Memory B cell (primary cell): Measurements from ENCODE around the gene ARHGAP24.

Source experiments
- ATAC-seq: fragments of 150-1000 bp; cut with Tn5 transposase; 2 replicates; pipeline ENCODE4 v1.10.0; 2021; ENCODE audit warnings: low read depth, mild to moderate bottlenecking, moderate library complexity
- DNase-seq, 2 donors: peaks; one replicate each; pipeline ENCODE4 v3.0.0; 2022; ENCODE audit warnings: low spot score in 2 of 2
- H3K27ac Mint-ChIP-seq: one replicate; pipeline ENCODE4 v1.8.0; 2022; ENCODE audit warnings: mild to moderate bottlenecking, moderate library complexity, mixed read lengths
- H3K27me3 Mint-ChIP-seq: one replicate; pipeline ENCODE4 v1.8.0; 2022; ENCODE audit warnings: mixed read lengths
- H3K36me3 Mint-ChIP-seq: one replicate; pipeline ENCODE4 v1.8.0; 2022; ENCODE audit warnings: mild to moderate bottlenecking, mixed read lengths
- H3K4me1 Mint-ChIP-seq: one replicate; pipeline ENCODE4 v1.8.0; 2022; ENCODE audit warnings: mixed read lengths
- H3K4me3 Mint-ChIP-seq: one replicate; pipeline ENCODE4 v1.8.0; 2022; ENCODE audit warnings: mild to moderate bottlenecking, moderate library complexity, mixed read lengths
- H3K9me3 Mint-ChIP-seq: one replicate; pipeline ENCODE4 v1.8.0; 2022; ENCODE audit warnings: mixed read lengths

The ARHGAP24 gene

GRCh38 chr4:86032476-86033022 is 557.6 kb downstream of the ARHGAP24 start:
- H3K36me3 Mint-ChIP-seq, result no peaks in the 10 kb centered on the region
- no peak overlapping the region for H3K27ac Mint-ChIP-seq
- peaks cover 3% of the 10 kb centered on the region for H3K4me1 Mint-ChIP-seq
- DNase-seq, result no peak
- ATAC-seq, result no peak
- no peak overlapping the region for H3K4me3 Mint-ChIP-seq
- H3K27me3 Mint-ChIP-seq, result peaks cover 18% of the 10 kb centered on the region
- H3K9me3 Mint-ChIP-seq, result no peaks in the 10 kb centered on the region

DNA sequence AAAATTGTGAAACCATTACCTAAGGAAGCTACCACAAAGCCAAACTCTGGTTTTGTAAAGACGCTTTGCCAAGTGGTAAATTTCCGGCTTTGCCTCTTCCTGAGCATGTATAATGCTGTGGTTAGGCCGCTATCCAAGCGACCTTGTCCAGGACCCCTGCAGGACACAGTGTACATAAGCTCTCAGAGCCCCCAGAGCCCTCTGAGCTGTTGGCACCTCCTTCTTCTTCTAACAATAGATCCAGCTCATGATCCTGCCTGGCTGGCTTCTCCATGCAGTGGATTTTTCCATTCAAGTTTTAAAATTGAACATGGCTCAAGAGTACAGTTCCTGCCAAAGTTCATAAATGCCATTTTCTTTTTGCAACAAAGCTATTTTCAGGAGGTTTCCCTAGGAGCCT is 558.2 kb downstream of the ARHGAP24 start:
- Mint-ChIP-seq H3K27ac (no peak overlapping the region), H3K27me3 (peaks cover 18% of the 10 kb centered on the region), H3K36me3 (no peaks in the 10 kb centered on the region), H3K4me3 (no peak overlapping the region), H3K9me3 (no peaks in the 10 kb centered on the region), H3K4me1 (peaks cover 3% of the 10 kb centered on the region)
- no peak for ATAC-seq
- no peak for DNase-seq

GRCh38 chr4:86034616-86035015 is 559.7 kb downstream of the ARHGAP24 start:
- Mint-ChIP-seq H3K9me3 (no peaks in the 10 kb centered on the region), H3K36me3 (no peaks in the 10 kb centered on the region), H3K4me3 (no peak overlapping the region), H3K27me3 (peaks cover 18% of the 10 kb centered on the region), H3K27ac (no peak overlapping the region), H3K4me1 (peaks cover 3% of the 10 kb centered on the region)
- no peak for ATAC-seq
- no peak for DNase-seq

- DNase-seq (no peak), ATAC-seq (no peak)
- Mint-ChIP-seq H3K9me3 (no peaks in the 10 kb centered on the region), H3K4me3 (no peak overlapping the region), H3K36me3 (no peaks in the 10 kb centered on the region), H3K27ac (no peak overlapping the region), H3K4me1 (no peaks in the 10 kb centered on the region), H3K27me3 (peaks cover 14% of the 10 kb centered on the region)
Observed at GRCh38 chr4:86035688-86036087, 560.7 kb downstream of the ARHGAP24 start.

DNA sequence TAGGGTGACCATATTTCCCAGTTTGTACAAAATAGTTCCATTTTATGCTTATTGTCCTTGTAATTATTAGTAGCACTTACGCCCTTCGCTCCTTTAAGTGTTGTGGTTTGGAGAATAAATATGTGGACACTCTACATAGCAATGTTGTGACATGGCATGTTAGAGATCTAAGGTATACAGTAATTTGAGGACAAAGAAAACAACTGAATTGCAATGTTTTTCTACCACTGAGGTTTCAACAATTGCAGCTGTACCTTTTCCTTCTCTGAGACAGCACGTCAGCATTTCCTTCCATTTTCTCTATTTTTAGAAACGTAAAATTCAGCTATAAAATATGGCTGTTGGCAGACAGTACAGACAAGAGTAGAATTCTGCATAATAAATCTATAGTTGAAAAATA is 561.8 kb downstream of the ARHGAP24 start:
- Mint-ChIP-seq H3K4me3 (no peak overlapping the region), H3K4me1 (no peaks in the 10 kb centered on the region), H3K27ac (no peak overlapping the region), H3K36me3 (no peaks in the 10 kb centered on the region), H3K27me3 (peaks cover 12% of the 10 kb centered on the region), H3K9me3 (no peaks in the 10 kb centered on the region)
- ATAC-seq (no peak), DNase-seq (no peak)

- Mint-ChIP-seq H3K27me3 (peaks cover 9% of the 10 kb centered on the region), H3K4me1 (no peaks in the 10 kb centered on the region), H3K36me3 (no peaks in the 10 kb centered on the region), H3K27ac (no peak overlapping the region), H3K4me3 (no peak overlapping the region), H3K9me3 (no peaks in the 10 kb centered on the region)
- no peak for ATAC-seq
- no peak for DNase-seq
Observed at GRCh38 chr4:86038037-86038436, 563.1 kb downstream of the ARHGAP24 start.

GRCh38 chr4:86043755-86044592 is 569.0 kb downstream of the ARHGAP24 start:
- H3K36me3 Mint-ChIP-seq, result no peaks in the 10 kb centered on the region
- H3K4me3 Mint-ChIP-seq, result no peak overlapping the region
- H3K4me1 Mint-ChIP-seq, result peaks cover 2% of the 10 kb centered on the region
- H3K27ac Mint-ChIP-seq, result no peak overlapping the region
- peaks cover 2% of the 10 kb centered on the region for H3K27me3 Mint-ChIP-seq
- peak; percentile 45 to 50 for DNase-seq
- H3K9me3 Mint-ChIP-seq, result no peaks in the 10 kb centered on the region
- peak; percentile 64 for ATAC-seq

- peaks cover 2% of the 10 kb centered on the region for H3K4me1 Mint-ChIP-seq
- DNase-seq (no peak), ATAC-seq (no peak)
- H3K9me3 Mint-ChIP-seq, result no peaks in the 10 kb centered on the region
- no peaks in the 10 kb centered on the region for H3K36me3 Mint-ChIP-seq
- H3K4me3 Mint-ChIP-seq, result no peak overlapping the region
- peaks cover 2% of the 10 kb centered on the region for H3K27me3 Mint-ChIP-seq
- H3K27ac Mint-ChIP-seq, result no peak overlapping the region
Observed at GRCh38 chr4:86044593-86044985, 569.6 kb downstream of the ARHGAP24 start.

- no peak overlapping the region for H3K4me3 Mint-ChIP-seq
- DNase-seq (no peak), ATAC-seq (no peak)
- H3K9me3 Mint-ChIP-seq, result no peaks in the 10 kb centered on the region
- H3K36me3 Mint-ChIP-seq, result no peaks in the 10 kb centered on the region
- peaks cover 5% of the 10 kb centered on the region for H3K27me3 Mint-ChIP-seq
- H3K27ac Mint-ChIP-seq, result no peak overlapping the region
- peaks cover under 1% of the 10 kb centered on the region for H3K4me1 Mint-ChIP-seq
Observed at GRCh38 chr4:86048426-86048825, 573.5 kb downstream of the ARHGAP24 start.

DNA sequence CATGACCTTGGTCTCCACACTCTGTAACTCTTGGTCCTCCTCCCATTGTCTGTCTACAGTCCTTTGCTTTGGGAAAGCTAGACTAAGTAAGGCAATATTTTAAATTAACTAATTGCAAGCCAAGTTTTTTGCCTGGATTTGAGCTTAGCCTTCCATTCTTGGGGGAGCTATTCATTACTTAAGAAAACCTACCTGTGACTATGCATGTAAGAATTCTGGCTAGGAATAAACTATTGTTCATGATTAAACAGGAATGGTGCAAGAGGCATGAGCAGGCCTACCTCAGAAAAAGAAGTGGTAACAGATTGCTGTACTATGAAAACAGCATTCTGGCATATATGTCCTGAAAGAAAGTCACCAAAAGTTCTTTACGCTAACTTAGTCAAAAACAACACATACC is 575.5 kb downstream of the ARHGAP24 start:
- H3K4me3 Mint-ChIP-seq, result no peak overlapping the region
- no peaks in the 10 kb centered on the region for H3K4me1 Mint-ChIP-seq
- no peak for DNase-seq
- H3K36me3 Mint-ChIP-seq, result no peaks in the 10 kb centered on the region
- H3K9me3 Mint-ChIP-seq, result no peaks in the 10 kb centered on the region
- no peak for ATAC-seq
- no peak overlapping the region for H3K27ac Mint-ChIP-seq
- peaks cover 5% of the 10 kb centered on the region for H3K27me3 Mint-ChIP-seq
